ENCODE results near the gene PDE9A. TPM values are rescaled to one million over a fixed set of nuclear protein-coding genes. Genes with fewer than 3 reads are reported as not detected.
A peak's percentile ranks its signal among the peaks of the same experiment; 100 is the strongest.

Gene PDE9A
- total RNA-seq, 1 experiment from 2014 or later = 31.9 TPM

DNA sequence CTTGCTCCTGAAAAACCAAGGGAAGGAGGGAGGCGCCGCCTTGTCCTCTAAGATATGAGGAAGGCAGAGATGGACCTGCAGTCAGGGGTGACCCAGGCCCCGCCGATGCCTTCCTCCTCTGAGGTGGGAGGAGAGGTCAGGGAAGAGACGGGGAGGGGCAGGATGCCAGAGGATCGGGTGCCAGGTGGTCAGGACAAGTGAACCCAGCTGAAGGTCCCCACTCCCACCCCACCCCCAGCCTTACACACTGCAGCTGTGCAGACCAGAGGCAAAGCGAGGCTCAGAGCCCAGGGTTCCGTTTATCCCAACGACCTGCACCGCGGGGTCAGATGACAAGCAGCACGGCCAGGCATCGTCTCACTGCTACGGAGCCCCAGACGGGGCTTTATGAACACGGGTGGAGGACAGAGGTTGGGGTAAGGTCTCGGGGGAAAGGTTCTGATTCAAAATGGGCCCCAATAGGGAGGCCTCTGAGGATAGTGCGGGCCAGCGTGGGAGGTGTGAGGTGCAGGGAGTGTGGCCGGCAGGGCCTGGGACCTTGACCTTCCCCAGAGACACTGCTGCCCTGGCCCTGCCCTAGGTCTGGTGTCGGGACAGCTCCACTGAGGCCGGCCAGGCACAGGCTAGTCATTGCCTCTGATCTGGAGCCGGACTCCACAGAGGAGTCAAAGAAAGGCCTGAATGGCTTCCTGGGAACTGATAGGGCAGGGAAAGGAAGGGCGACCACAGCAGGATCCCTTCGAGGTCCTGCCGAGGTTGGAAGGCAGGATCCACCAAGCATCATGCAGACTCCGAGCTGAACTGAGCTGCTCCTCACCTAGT, 113.5 kb downstream of the PDE9A start:
- TF ChIP-seq, protein P1, sequence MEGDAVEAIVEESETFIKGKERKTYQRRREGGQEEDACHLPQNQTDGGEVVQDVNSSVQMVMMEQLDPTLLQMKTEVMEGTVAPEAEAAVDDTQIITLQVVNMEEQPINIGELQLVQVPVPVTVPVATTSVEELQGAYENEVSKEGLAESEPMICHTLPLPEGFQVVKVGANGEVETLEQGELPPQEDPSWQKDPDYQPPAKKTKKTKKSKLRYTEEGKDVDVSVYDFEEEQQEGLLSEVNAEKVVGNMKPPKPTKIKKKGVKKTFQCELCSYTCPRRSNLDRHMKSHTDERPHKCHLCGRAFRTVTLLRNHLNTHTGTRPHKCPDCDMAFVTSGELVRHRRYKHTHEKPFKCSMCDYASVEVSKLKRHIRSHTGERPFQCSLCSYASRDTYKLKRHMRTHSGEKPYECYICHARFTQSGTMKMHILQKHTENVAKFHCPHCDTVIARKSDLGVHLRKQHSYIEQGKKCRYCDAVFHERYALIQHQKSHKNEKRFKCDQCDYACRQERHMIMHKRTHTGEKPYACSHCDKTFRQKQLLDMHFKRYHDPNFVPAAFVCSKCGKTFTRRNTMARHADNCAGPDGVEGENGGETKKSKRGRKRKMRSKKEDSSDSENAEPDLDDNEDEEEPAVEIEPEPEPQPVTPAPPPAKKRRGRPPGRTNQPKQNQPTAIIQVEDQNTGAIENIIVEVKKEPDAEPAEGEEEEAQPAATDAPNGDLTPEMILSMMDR (conservative IDR thresholded peaks at IDR 0.05) = no peak
- peaks cover 0 to 2% of the 10 kb centered on the region in 2 experiments; a peak in 2 of 5 replicates for H3K9me3 Mint-ChIP-seq

More for the DNA sequence above, 113.5 kb downstream of the PDE9A start:
- Histone ChIP-seq H4K20me1 (ENCODE audit: control insufficient read depth, insufficient read depth, insufficient read length) (no peaks in the 10 kb centered on the region), H3T11ph (ENCODE audit: low read length) (no peak overlapping the region), H3K9me3 (ENCODE audit: control insufficient read depth, low read depth, low read length) (no peaks in the 10 kb centered on the region), H2BK120ac (ENCODE audit: low read depth, low read length, poor library complexity, severe bottlenecking) (no peak overlapping the region), H2BK20ac (ENCODE audit: low read depth, low read length, poor library complexity, severe bottlenecking) (no peak overlapping the region), H4K8ac (replicated peaks; ENCODE audit: insufficient read length, low read depth, low read length) (no peak overlapping the region), H2AK5ac (ENCODE audit: insufficient read length, low read length) (no peak overlapping the region), H4K91ac (ENCODE audit: insufficient read length, low read depth, low read length) (no peak overlapping the region), H3K27me3 (ENCODE audit: insufficient read depth, low read length) (no peaks in the 10 kb centered on the region), H2BK5ac (ENCODE audit: insufficient read length, low read length) (no peak overlapping the region), H3K4ac (ENCODE audit: low read depth, low read length) (no peak overlapping the region), H3K4me1 (ENCODE audit: insufficient read depth, low read length) (no peaks in the 10 kb centered on the region), H3K9ac (ENCODE audit: extremely low read depth, insufficient read length, low read length) (no peak overlapping the region), H3K56ac (ENCODE audit: insufficient read length, low read depth, low read length) (no peak overlapping the region), H3K23me2 (ENCODE audit: insufficient read length, low read depth, low read length, poor library complexity, severe bottlenecking) (no peaks in the 10 kb centered on the region), H3K23ac (ENCODE audit: insufficient read length, low read depth, low read length) (no peak overlapping the region), H3K27ac (ENCODE audit: insufficient read length, low read depth, low read length) (no peak overlapping the region), H3K14ac (ENCODE audit: insufficient read depth, low read length) (no peak overlapping the region), H2AFZ (ENCODE audit: low read length) (no peak overlapping the region), H2BK12ac (ENCODE audit: insufficient read length, low read depth, low read length) (no peak overlapping the region), H2BK15ac (ENCODE audit: low read depth, low read length) (no peak overlapping the region), H3K79me2 (ENCODE audit: insufficient read depth, low read length) (no peaks in the 10 kb centered on the region), H3K4me2 (ENCODE audit: insufficient read depth, insufficient read length, low read length) (no peak overlapping the region), H4K5ac (ENCODE audit: insufficient read length, low read depth, low read length) (no peak overlapping the region), H3K79me1 (ENCODE audit: insufficient read depth, low read depth, low read length, poor library complexity, severe bottlenecking) (no peaks in the 10 kb centered on the region), H3K18ac (ENCODE audit: insufficient read length, low read depth, low read length) (no peak overlapping the region)
- DNase-seq = no peak
- Mint-ChIP-seq H3K36me3 (ENCODE audit: insufficient read depth in 1 of 3, low read depth in 3 of 3) (peaks cover 57 to 90% (median 89%) of the 10 kb centered on the region in 3 experiments), H3K27me3 (ENCODE audit: low read depth) (no peaks in the 10 kb centered on the region; the same call in 1 of the 2 replicates), H3K4me3 (no peak overlapping the region), H3K27ac (peak overlapping the region in 1 of 3 experiments; percentile 64; a peak in 3 of 7 replicates), H3K4me1 (no peaks in the 10 kb centered on the region)
- WGBS (ENCODE audit: extremely low coverage, insufficient read length, low lambda C conversion rate) = no CpG with 5 or more reads among the region's 27 CpGs
